ENCODE measurements around the gene NME8. TPM values are rescaled to one million over a fixed set of nuclear protein-coding genes. Genes with fewer than 3 reads are reported as not detected.

Gene NME8
- total and polyA plus RNA-seq, 2 experiments from 2014 or later: 0.14 to 1.3 TPM

DNA sequence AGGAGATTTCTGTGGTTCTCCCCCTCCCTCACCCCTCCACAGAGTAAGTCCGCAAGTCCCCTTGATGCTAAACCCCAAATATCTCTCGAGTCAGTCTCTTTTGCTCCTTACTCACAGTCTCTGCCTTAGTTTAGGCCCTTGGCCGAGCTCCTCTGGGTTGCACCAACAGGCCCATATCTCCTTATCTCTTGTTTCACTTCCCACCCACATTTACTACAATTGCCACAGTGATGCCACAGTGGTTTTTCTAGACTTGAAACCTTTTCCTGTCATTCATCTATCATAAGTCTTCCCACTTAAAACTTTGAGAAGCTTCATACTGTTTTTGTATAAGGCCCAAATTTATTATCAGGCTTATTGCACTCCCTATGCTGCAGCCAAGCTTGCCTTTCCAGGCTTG, 23.4 kb upstream of the NME8 start:
- Histone ChIP-seq H3K79me2 (replicated peaks; ENCODE audit: insufficient read depth) (no peaks in the 10 kb centered on the region), H3K36me3 (ENCODE audit: insufficient read depth) (no peaks in the 10 kb centered on the region), H3K9me2 (ENCODE audit: insufficient read depth) (no peaks in the 10 kb centered on the region), H2AFZ (no peak overlapping the region), H3K27ac (ENCODE audit: low read depth) (no peak overlapping the region), H4K20me1 (replicated peaks; ENCODE audit: insufficient read depth) (no peaks in the 10 kb centered on the region), H3K4me2 (no peak overlapping the region), H3K4me3 (no peak overlapping the region), H3F3A (replicated peaks; ENCODE audit: low read depth) (no peaks in the 10 kb centered on the region), H3K27me3 (ENCODE audit: insufficient read depth) (no peaks in the 10 kb centered on the region), H3K4me1 (ENCODE audit: insufficient read depth) (no peaks in the 10 kb centered on the region)
- DNase-seq (ENCODE audit: low spot score) (no peak), ATAC-seq (no peak)
- no peak overlapping the region for H3K27ac Mint-ChIP-seq
- no peak overlapping the region for H3K4me3 Mint-ChIP-seq
- H3K4me1 Mint-ChIP-seq: no peaks in the 10 kb centered on the region; the same call in 2 of the 3 replicates
- no peaks in the 10 kb centered on the region for H3K9me3 Mint-ChIP-seq
- peaks cover 2% of the 10 kb centered on the region for H3K27me3 Mint-ChIP-seq (ENCODE audit: insufficient read depth, low read depth, poor library complexity)
- no peaks in the 10 kb centered on the region for H3K36me3 Mint-ChIP-seq (ENCODE audit: low read depth)
- TF ChIP-seq, protein P1, sequence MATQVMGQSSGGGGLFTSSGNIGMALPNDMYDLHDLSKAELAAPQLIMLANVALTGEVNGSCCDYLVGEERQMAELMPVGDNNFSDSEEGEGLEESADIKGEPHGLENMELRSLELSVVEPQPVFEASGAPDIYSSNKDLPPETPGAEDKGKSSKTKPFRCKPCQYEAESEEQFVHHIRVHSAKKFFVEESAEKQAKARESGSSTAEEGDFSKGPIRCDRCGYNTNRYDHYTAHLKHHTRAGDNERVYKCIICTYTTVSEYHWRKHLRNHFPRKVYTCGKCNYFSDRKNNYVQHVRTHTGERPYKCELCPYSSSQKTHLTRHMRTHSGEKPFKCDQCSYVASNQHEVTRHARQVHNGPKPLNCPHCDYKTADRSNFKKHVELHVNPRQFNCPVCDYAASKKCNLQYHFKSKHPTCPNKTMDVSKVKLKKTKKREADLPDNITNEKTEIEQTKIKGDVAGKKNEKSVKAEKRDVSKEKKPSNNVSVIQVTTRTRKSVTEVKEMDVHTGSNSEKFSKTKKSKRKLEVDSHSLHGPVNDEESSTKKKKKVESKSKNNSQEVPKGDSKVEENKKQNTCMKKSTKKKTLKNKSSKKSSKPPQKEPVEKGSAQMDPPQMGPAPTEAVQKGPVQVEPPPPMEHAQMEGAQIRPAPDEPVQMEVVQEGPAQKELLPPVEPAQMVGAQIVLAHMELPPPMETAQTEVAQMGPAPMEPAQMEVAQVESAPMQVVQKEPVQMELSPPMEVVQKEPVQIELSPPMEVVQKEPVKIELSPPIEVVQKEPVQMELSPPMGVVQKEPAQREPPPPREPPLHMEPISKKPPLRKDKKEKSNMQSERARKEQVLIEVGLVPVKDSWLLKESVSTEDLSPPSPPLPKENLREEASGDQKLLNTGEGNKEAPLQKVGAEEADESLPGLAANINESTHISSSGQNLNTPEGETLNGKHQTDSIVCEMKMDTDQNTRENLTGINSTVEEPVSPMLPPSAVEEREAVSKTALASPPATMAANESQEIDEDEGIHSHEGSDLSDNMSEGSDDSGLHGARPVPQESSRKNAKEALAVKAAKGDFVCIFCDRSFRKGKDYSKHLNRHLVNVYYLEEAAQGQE (IDR thresholded peaks at IDR 0.05; ENCODE audit: unreplicated experiment): no peak
- TF ChIP-seq CTCF (conservative IDR thresholded peaks at IDR 0.05; ENCODE audit: low read depth in 2 of 2) (no peak), POLR2AphosphoS5 (IDR thresholded peaks at IDR 0.05; ENCODE audit: low read depth) (no peak), ZNF114 (CRISPR knock-in tag; IDR thresholded peaks at IDR 0.05) (no peak), EZH2 (IDR thresholded peaks at IDR 0.05; ENCODE audit: low read depth, unreplicated experiment) (no peak), STAT1 (IDR thresholded peaks at IDR 0.05; ENCODE audit: unreplicated experiment) (no peak), CREB1 (CRISPR knock-in tag; IDR thresholded peaks at IDR 0.05; ENCODE audit: low read depth) (no peak), EZH2phosphoT487 (IDR thresholded peaks at IDR 0.05; ENCODE audit: unreplicated experiment) (no peak), ZNF462 (CRISPR knock-in tag; IDR thresholded peaks at IDR 0.05) (no peak), JUNB (IDR thresholded peaks at IDR 0.05; ENCODE audit: unreplicated experiment) (no peak)

All from GM23338 (cell line).